CD14-positive monocyte (primary cell): ENCODE results near the gene CDC42EP4. TPM values are rescaled to one million over a fixed set of nuclear protein-coding genes. Genes with fewer than 3 reads are reported as not detected.

Experiments
- DNase-seq, 3 donors: peaks; one replicate each; pipeline ENCODE4 v3.0.0-alpha.2; 2011 to 2022
- H2AFZ ChIP-seq: 2 replicates; pipeline ENCODE4 v1.6.0; 2012; ENCODE audit warnings: mild to moderate bottlenecking, low read depth, low read length, inconsistent platforms; ENCODE audit not compliant: insufficient read depth, poor library complexity, severe bottlenecking
- H3K27ac ChIP-seq, 2 donors: 1 replicate in 1 of 2; 2 replicates in 1 of 2; pipeline ENCODE4 v1.5.1; 2012 to 2013; ENCODE audit warnings: low read length in 2 of 2, control low read depth in 1 of 2, inconsistent platforms in 1 of 2, low read depth in 1 of 2, mild to moderate bottlenecking in 1 of 2
- H3K27me3 ChIP-seq, 2 donors: one replicate each; pipeline versions ENCODE4 v1.6.0 to v1.6.1; 2011 to 2013; ENCODE audit warnings: low read length in 2 of 2; ENCODE audit not compliant: control insufficient read depth in 2 of 2, insufficient read depth in 2 of 2
- H3K36me3 ChIP-seq, 2 donors: replicated peaks in 1 of 2; 1 replicate in 1 of 2; 2 replicates in 1 of 2; pipeline versions ENCODE4 v1.5.1 to v1.6.1; 2012 to 2013; ENCODE audit warnings: low read length in 2 of 2, control low read depth in 1 of 2, inconsistent platforms in 1 of 2, mild to moderate bottlenecking in 1 of 2; ENCODE audit not compliant: insufficient read depth in 2 of 2, control insufficient read depth in 1 of 2
- H3K4me1 ChIP-seq, 2 donors: 1 replicate in 1 of 2; 2 replicates in 1 of 2; pipeline versions ENCODE4 v1.5.1 to v1.6.1; 2012 to 2013; ENCODE audit warnings: low read length in 2 of 2, control low read depth in 1 of 2, inconsistent platforms in 1 of 2, mild to moderate bottlenecking in 1 of 2, moderate library complexity in 1 of 2; ENCODE audit not compliant: insufficient read depth in 2 of 2, control insufficient read depth in 1 of 2
- H3K4me2 ChIP-seq: replicated peaks from 2 replicates; pipeline ENCODE3; 2012; ENCODE audit warnings: low read length, moderate library complexity, mild to moderate bottlenecking; ENCODE audit not compliant: poor library complexity, severe bottlenecking; ENCODE audit errors: extremely low read depth
- H3K4me3 ChIP-seq, 3 experiments: fragments of 200-600 bp in 1 of 3; sonication (generic) in 1 of 3; replicated peaks in 1 of 3; 1 replicate in 2 of 3; 2 replicates in 1 of 3; pipeline ENCODE4 v1.5.1; 2011 to 2013; ENCODE audit warnings: low read length in 3 of 3, mild to moderate bottlenecking in 3 of 3, control low read depth in 2 of 3, low read depth in 2 of 3, inconsistent platforms in 1 of 3, moderate library complexity in 1 of 3
- H3K79me2 ChIP-seq: 2 replicates; pipeline ENCODE4 v1.6.0; 2012; ENCODE audit warnings: mild to moderate bottlenecking, control low read depth, inconsistent platforms, low read length, moderate library complexity; ENCODE audit not compliant: insufficient read depth
- H3K9ac ChIP-seq: 2 replicates; pipeline ENCODE4 v1.6.0; 2017; ENCODE audit warnings: low read length, mild to moderate bottlenecking; ENCODE audit not compliant: insufficient read depth, poor library complexity, severe bottlenecking
- H3K9me3 ChIP-seq, 2 donors: replicated peaks in 1 of 2; 1 replicate in 1 of 2; 2 replicates in 1 of 2; pipeline versions ENCODE4 v1.5.1 to v1.6.1; 2012 to 2013; ENCODE audit warnings: low read length in 2 of 2, control low read depth in 1 of 2; ENCODE audit not compliant: control insufficient read depth in 1 of 2, insufficient read depth in 1 of 2
- H4K20me1 ChIP-seq: 2 replicates; pipeline ENCODE4 v1.6.0; 2012; ENCODE audit warnings: mild to moderate bottlenecking, low read length, control low read depth, moderate library complexity; ENCODE audit not compliant: insufficient read depth
- H3K27ac Mint-ChIP-seq, 7 donors: one replicate each; pipeline ENCODE4 v1.8.0; 2020; ENCODE audit warnings: mild to moderate bottlenecking in 7 of 7, mixed read lengths in 7 of 7, moderate library complexity in 6 of 7, inconsistent platforms in 2 of 7
- H3K27me3 Mint-ChIP-seq, 3 donors: one replicate each; pipeline ENCODE4 v1.8.0; 2021 to 2022; ENCODE audit warnings: low read depth in 3 of 3, mild to moderate bottlenecking in 3 of 3, mixed read lengths in 3 of 3, moderate library complexity in 3 of 3, inconsistent platforms in 1 of 3
- H3K36me3 Mint-ChIP-seq, 2 donors: one replicate each; pipeline ENCODE4 v1.8.0; 2020; ENCODE audit warnings: mixed read lengths in 2 of 2, inconsistent platforms in 1 of 2, mild to moderate bottlenecking in 1 of 2
- H3K4me1 Mint-ChIP-seq: one replicate; pipeline ENCODE4 v1.8.0; 2020; ENCODE audit warnings: mild to moderate bottlenecking, mixed read lengths
- H3K4me3 Mint-ChIP-seq, 2 donors: one replicate each; pipeline ENCODE4 v1.8.0; 2020; ENCODE audit warnings: mild to moderate bottlenecking in 2 of 2, mixed read lengths in 2 of 2, moderate library complexity in 1 of 2
- H3K9me3 Mint-ChIP-seq, 7 donors: one replicate each; pipeline ENCODE4 v1.8.0; 2020 to 2022; ENCODE audit warnings: mixed read lengths in 7 of 7, mild to moderate bottlenecking in 6 of 7, moderate library complexity in 6 of 7, inconsistent platforms in 2 of 7
- CTCF ChIP-seq: fragments of 200-600 bp; IDR thresholded peaks from one replicate; pipeline ENCODE4 v1.8.0; 2022; ENCODE audit warnings: antibody characterized with exemption, mild to moderate bottlenecking
- WGBS: methylation state at CpG from one replicate; pipeline ENCODE4 v1.1.5; 2013; ENCODE audit warnings: missing lambda C conversion rate; ENCODE audit not compliant: insufficient coverage; 5-methylcytosine and 5-hydroxymethylcytosine counted together
- intact Hi-C, 2 donors: fragments of 100-400 bp; cut with micrococcal nuclease; formaldehyde crosslinking; loops; one replicate each; pipeline versions ENCODE4 v1.15.0 to v1.15.1; 2023
- polyA plus RNA-seq, 3 donors: library from polyadenylated mRNA; depleted of rRNA in 1 of 3; unstranded in 2 of 3; stranded (reverse) in 1 of 3; fragments of 300-500 nt in 2 of 3; fragments of >200 nt in 1 of 3; fragmentation: Illumina TruSeq in 2 of 3; gene quantifications; 1 replicate in 2 of 3; 2 replicates in 1 of 3; pipeline ENCODE4 v1.2.3, GENCODE V29; 2012 to 2021

The CDC42EP4 gene
- polyA plus RNA-seq, 3 donors = 6.4 to 12.7 (median 6.6) TPM

- no peaks in the 10 kb centered on the region for H3K36me3 Mint-ChIP-seq
- 100% methylated on average over 1 of the region's 4 CpGs for WGBS
Measured at GRCh38 chr17:73337330-73337710, 25.5 kb upstream of the CDC42EP4 start.

DNA sequence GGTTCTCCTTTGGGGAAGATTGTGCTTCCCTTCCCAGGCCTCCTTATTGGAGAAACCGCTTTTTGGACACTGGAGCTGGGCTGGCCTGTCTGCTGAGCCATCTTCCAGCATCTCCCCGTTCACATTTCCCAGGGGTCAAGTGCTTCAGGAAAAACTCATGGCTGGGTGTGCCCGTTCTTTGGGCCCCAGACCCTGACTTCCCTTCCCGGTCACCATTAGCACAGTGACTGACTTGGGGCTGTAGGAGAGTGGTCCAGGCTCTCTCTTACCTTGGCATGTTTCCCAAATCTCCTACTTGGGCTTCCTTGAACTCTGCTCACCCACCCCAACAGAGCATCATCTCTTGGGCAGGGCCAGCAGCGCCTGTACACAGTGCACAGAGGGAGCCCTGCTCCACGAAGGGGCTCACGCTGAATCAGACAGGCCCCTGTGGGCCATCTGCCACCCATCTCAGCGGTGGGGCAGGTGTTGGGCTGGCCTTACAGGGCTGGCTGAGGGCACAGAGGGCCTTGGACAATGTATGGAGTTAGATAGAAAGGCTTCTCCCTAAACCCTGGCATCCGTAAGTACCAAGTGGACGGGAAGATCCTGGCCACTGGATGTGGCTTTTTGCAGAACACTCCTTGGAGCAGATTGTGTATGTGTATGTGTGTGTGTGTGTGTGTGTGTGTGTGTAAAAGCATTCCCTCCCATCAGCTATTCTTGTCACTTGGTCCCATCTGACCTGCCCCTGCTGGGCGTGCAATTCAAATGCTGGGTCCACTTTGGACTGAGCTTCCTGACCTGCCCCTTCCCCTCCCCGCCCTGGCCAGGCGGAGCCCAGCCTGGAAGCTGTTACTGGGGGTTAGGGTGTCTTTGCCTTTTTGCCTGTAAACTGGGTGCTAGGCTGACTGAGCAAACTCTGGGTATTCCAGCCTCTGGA lies 24.9 kb upstream of the CDC42EP4 start:
- no peak overlapping the region for H3K4me3 Mint-ChIP-seq
- Histone ChIP-seq H3K36me3 (no peaks in the 10 kb centered on the region), H3K4me1 (peaks cover 17 to 29% of the 10 kb centered on the region in 2 donors), H4K20me1 (no peaks in the 10 kb centered on the region), H3K9me3 (no peaks in the 10 kb centered on the region), H2AFZ (no peak overlapping the region), H3K4me2 (no peak overlapping the region), H3K27ac (no peak overlapping the region), H3K27me3 (no peaks in the 10 kb centered on the region), H3K9ac (no peak overlapping the region), H3K79me2 (no peaks in the 10 kb centered on the region), H3K4me3 (no peak overlapping the region)
- TF ChIP-seq CTCF = no peak
- H3K27me3 Mint-ChIP-seq = peaks cover 0 to 4% (median 0%) of the 10 kb centered on the region in 3 donors
- intact Hi-C loops = no loop called here
- WGBS = 88% methylated on average over 10 of the region's 13 CpGs
- H3K36me3 Mint-ChIP-seq = no peaks in the 10 kb centered on the region
- H3K4me1 Mint-ChIP-seq = peaks cover 28% of the 10 kb centered on the region
- H3K9me3 Mint-ChIP-seq = peaks cover 0 to 3% (median 0%) of the 10 kb centered on the region in 7 donors
- no peak for DNase-seq
- H3K27ac Mint-ChIP-seq = no peak overlapping the region

More at GRCh38 chr17:73337330-73337710, 25.5 kb upstream of the CDC42EP4 start:
- Mint-ChIP-seq H3K27ac (no peak overlapping the region), H3K27me3 (peaks cover 0 to 4% (median 3%) of the 10 kb centered on the region in 3 donors), H3K9me3 (peaks cover 0 to 3% (median 0%) of the 10 kb centered on the region in 7 donors), H3K4me3 (no peak overlapping the region), H3K4me1 (peaks cover 28% of the 10 kb centered on the region)
- Histone ChIP-seq H3K9me3 (no peaks in the 10 kb centered on the region), H3K4me3 (no peak overlapping the region), H3K36me3 (no peaks in the 10 kb centered on the region), H2AFZ (no peak overlapping the region), H3K9ac (no peak overlapping the region), H3K4me2 (no peak overlapping the region), H3K4me1 (peaks cover 17 to 29% of the 10 kb centered on the region in 2 donors), H3K27me3 (no peaks in the 10 kb centered on the region), H3K79me2 (no peaks in the 10 kb centered on the region), H3K27ac (no peak overlapping the region), H4K20me1 (no peaks in the 10 kb centered on the region)
- TF ChIP-seq CTCF = no peak
- no peak for DNase-seq
- intact Hi-C loops = no loop called here
